ENCODE results near the gene KIF18B.

The KIF18B gene

DNA sequence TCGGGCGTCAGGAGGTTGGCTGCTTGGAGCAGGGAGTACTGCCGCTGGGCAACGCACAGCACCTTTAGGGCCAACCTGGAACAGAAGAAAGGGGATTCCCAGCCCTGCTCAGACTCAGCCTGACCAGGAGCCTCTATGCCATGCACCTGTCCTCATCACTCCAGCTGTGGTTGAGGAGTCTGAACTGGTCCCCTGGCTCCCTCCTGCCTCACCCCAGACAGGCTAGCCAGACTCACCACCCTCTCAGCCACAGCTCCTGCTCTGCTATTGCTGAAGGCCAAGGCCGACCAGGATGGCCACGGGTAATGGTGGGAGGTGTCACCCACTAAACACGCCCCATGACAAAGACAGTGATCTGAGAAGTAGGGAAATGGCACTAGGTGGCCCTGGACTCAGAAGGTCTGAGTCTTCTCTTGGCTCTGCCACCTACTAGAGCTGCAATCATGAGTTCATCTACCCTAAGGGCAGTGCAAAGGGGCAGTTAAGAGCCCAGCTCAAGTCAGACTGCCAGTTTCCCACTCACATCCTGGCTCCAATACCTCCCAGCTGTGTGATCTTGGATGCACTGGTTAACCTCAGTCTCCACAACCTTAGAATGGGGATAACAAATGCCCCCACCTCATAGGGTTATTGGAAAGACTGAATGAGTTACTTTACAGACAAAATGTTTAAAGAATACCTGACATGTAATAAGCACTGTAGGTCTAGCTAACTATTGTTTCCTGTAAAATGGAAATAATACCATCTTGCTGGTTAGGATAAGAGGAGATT, 18.4 kb downstream of the KIF18B start:
- TF ChIP-seq, protein P1, sequence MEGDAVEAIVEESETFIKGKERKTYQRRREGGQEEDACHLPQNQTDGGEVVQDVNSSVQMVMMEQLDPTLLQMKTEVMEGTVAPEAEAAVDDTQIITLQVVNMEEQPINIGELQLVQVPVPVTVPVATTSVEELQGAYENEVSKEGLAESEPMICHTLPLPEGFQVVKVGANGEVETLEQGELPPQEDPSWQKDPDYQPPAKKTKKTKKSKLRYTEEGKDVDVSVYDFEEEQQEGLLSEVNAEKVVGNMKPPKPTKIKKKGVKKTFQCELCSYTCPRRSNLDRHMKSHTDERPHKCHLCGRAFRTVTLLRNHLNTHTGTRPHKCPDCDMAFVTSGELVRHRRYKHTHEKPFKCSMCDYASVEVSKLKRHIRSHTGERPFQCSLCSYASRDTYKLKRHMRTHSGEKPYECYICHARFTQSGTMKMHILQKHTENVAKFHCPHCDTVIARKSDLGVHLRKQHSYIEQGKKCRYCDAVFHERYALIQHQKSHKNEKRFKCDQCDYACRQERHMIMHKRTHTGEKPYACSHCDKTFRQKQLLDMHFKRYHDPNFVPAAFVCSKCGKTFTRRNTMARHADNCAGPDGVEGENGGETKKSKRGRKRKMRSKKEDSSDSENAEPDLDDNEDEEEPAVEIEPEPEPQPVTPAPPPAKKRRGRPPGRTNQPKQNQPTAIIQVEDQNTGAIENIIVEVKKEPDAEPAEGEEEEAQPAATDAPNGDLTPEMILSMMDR (conservative IDR thresholded peaks at IDR 0.05; ENCODE audit: low read depth, low read length), result no peak
- no peak overlapping the region for H3K4me3 ChIP-seq (ENCODE audit: low read length)
- no peak for DNase-seq (ENCODE audit: low read depth)

DNA sequence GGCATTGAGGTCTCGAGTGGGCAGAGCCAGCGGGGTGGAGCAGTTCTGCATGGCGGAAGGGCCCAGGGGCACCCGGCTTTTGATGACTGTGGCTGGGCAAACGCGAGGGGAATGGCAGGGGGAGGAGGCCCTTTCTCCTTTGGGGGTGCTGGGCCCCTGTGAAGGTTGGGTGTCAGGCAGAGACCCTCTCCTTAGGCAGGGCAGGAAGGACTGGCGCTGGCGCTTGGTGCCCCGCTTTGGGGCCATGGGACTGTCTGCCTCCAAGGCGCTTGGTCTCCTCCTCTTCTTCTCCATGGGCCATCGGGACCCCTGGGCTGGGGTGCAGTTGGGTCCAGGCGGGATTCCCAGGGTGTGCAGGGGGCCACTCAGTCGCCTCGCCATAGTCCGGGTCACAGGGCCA, 19.4 kb downstream of the KIF18B start:
- DNase-seq (ENCODE audit: low read depth), result no peak
- TF ChIP-seq, protein P1 (conservative IDR thresholded peaks at IDR 0.05; ENCODE audit: low read depth, low read length), result no peak

DNA sequence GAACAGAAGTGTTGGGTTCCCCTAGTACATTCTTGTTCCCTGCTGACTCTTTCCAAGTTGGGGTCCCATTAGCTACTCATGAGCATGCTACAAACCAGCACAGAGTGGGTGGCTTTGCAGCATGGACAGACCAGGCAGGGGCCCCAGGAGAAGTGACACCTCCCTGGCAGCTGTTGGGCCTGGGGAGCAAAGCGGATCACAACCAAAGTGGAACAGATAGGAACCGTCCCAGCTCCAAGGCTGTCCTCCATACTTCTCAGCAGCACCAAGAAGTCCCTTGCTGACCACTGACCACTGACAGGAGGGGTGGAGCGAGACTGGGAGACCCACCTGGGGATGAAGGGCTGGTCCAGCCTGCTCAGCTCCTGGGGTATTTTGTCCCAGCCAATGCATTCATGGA, 19.9 kb downstream of the KIF18B start:
- TF ChIP-seq, protein P1 (conservative IDR thresholded peaks at IDR 0.05; ENCODE audit: low read depth, low read length), result no peak
- DNase-seq (ENCODE audit: low read depth), result no peak
- H3K4me3 ChIP-seq (ENCODE audit: low read length), result no peak overlapping the region

More for the DNA sequence above, 19.4 kb downstream of the KIF18B start:
- no peak overlapping the region for H3K4me3 ChIP-seq (ENCODE audit: low read length)

DNA sequence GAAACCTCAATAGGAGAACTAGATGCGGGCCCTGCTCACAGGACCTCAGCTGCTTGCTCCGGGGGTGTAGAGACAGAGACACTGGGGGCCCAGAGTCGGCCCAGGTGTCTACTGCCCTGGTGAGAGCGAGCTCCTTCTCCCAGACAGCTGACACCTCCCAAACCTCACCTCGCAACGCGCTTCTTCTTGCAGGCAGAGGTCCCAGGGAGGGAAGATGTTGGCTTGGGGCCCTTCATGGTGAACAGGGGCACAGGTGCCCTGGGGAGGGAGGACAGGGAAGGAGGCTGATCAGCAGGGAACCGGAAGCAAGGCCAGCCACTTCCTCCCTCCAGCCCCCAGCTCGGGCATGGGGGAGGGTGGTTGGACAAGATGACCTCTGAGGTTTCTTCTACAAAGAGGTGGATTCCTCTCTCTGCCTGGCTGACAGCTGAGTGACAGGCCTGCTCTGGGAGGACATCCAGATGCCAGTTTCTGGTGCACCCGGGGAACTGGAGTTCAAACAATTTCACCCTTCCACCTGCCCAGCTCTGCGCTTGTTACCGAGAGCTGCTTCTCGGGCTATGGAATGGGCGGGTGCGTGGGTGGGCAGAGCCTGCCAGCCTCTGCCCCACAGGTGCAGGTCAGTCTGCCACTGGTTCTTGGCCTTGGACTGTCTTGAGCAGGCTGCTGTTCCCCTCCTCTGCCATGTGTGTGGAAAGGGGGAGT, 20.6 kb downstream of the KIF18B start:
- no peak for DNase-seq (ENCODE audit: low read depth)
- TF ChIP-seq, protein P1 (conservative IDR thresholded peaks at IDR 0.05; ENCODE audit: low read depth, low read length), result no peak
- H3K4me3 ChIP-seq (ENCODE audit: low read length), result no peak overlapping the region

DNA sequence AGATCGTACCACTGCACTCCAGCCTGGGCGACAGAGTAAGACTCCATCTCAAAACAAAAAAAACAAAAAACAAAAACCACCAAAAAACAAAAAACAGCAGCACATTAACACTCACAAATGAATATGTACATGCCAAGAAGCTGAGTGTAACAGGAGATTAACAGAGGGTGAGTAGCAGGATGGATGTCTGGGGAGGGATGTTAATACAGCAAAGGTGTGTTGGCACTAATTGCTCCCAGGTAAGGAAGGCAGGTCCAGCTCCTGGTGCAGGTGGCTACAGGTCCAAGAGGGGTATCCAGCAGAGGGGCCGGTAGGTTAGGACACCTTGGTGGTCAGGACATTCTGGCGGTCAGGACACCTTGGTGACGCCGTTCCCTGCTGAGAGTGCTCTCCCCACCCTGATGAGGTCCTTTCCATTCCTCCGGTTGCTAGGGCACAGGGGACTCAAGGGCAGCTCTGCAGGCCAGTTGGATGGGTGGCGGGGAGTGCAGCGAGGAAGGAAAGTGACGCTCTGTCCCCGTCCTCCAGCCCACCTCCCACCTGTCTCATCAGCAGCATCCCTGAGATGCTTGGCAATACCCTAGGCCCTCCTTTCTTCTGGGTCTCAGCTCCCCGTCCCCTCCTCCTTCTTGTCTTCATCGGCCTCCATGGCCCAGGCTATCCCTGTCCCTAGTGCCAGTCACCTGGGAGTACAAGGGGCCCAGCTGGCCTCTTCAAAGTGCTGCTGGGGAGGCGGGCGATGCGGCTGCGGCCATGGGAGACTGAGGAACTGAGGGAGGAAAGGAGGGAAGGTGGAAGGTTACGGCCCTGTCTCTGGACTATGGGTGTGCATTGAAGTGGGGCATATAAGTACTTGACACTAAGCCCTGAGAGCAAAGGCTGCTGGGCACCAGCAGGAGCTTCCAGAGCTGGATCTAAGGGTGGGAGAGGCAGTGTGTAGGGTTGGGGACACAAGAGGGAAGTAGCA, 21.6 kb downstream of the KIF18B start:
- no peak for DNase-seq (ENCODE audit: low read depth)
- H3K4me3 ChIP-seq (ENCODE audit: low read length), result no peak overlapping the region
- TF ChIP-seq, protein P1 (conservative IDR thresholded peaks at IDR 0.05; ENCODE audit: low read depth, low read length), result no peak

DNA sequence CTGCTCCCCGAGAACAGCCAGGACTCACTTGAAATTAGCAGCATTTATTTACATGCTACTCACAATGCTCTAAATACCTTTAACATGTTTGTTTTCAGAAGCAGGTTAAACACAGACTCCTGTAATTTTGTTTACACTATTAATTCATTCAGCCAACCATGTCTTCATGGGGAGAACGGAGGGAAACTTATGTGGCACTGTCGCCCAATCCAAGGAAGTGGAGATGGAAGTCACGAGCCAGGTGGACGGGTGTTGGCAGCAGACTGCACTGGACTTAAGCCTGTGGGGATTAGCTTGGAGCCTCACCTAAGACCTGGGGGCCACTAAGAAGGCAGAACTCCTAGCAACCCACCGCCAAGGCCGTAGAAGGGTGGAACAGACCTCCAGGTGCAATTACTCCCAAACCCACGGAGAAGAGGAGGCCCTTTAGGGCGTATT, 23.4 kb downstream of the KIF18B start:
- H3K4me3 ChIP-seq (ENCODE audit: low read length), result no peak overlapping the region
- no peak for DNase-seq (ENCODE audit: low read depth)
- TF ChIP-seq, protein P1 (conservative IDR thresholded peaks at IDR 0.05; ENCODE audit: low read depth, low read length), result no peak
